Measurements from ENCODE around the gene ST6GAL2.

Gene ST6GAL2

GRCh38 chr2:106831241-106831640 lies 54.7 kb downstream of the ST6GAL2 start:
- H3K9me3 ChIP-seq (ENCODE audit: control insufficient read depth, low read length) = no peaks in the 10 kb centered on the region
- H3K4me3 ChIP-seq (ENCODE audit: insufficient read depth, low read depth, low read length, poor library complexity, severe bottlenecking) = no peak overlapping the region
- no peak overlapping the region for H3K27ac ChIP-seq (ENCODE audit: insufficient read depth, low read length, poor library complexity, severe bottlenecking)
- no peaks in the 10 kb centered on the region for H3K4me1 ChIP-seq (ENCODE audit: control insufficient read depth, insufficient read depth, low read length, poor library complexity, severe bottlenecking)
- no peaks in the 10 kb centered on the region for H3K27me3 ChIP-seq (replicated peaks; ENCODE audit: control insufficient read depth, insufficient read depth, low read length, poor library complexity, severe bottlenecking)
- DNase-seq = no peak
- H3K36me3 ChIP-seq (ENCODE audit: control insufficient read depth, insufficient read depth, low read length) = no peaks in the 10 kb centered on the region

GRCh38 chr2:106830191-106830590 lies 55.8 kb downstream of the ST6GAL2 start:
- no peaks in the 10 kb centered on the region for H3K4me1 ChIP-seq (ENCODE audit: control insufficient read depth, insufficient read depth, low read length, poor library complexity, severe bottlenecking)
- no peak for DNase-seq
- no peak overlapping the region for H3K4me3 ChIP-seq (ENCODE audit: insufficient read depth, low read depth, low read length, poor library complexity, severe bottlenecking)
- H3K9me3 ChIP-seq (ENCODE audit: control insufficient read depth, low read length) = no peaks in the 10 kb centered on the region
- no peaks in the 10 kb centered on the region for H3K36me3 ChIP-seq (ENCODE audit: control insufficient read depth, insufficient read depth, low read length)
- no peak overlapping the region for H3K27ac ChIP-seq (ENCODE audit: insufficient read depth, low read length, poor library complexity, severe bottlenecking)
- no peaks in the 10 kb centered on the region for H3K27me3 ChIP-seq (replicated peaks; ENCODE audit: control insufficient read depth, insufficient read depth, low read length, poor library complexity, severe bottlenecking)

- Histone ChIP-seq H3K36me3 (ENCODE audit: control insufficient read depth, insufficient read depth, low read length) (no peaks in the 10 kb centered on the region), H3K4me3 (ENCODE audit: insufficient read depth, low read depth, low read length, poor library complexity, severe bottlenecking) (no peak overlapping the region), H3K4me1 (ENCODE audit: control insufficient read depth, insufficient read depth, low read length, poor library complexity, severe bottlenecking) (no peaks in the 10 kb centered on the region), H3K9me3 (ENCODE audit: control insufficient read depth, low read length) (no peaks in the 10 kb centered on the region), H3K27me3 (replicated peaks; ENCODE audit: control insufficient read depth, insufficient read depth, low read length, poor library complexity, severe bottlenecking) (no peaks in the 10 kb centered on the region), H3K27ac (ENCODE audit: insufficient read depth, low read length, poor library complexity, severe bottlenecking) (no peak overlapping the region)
- DNase-seq = no peak
Measured at GRCh38 chr2:106828119-106828518, 57.8 kb downstream of the ST6GAL2 start.

GRCh38 chr2:106827158-106827557 lies 58.8 kb downstream of the ST6GAL2 start:
- DNase-seq = no peak
- Histone ChIP-seq H3K27ac (ENCODE audit: insufficient read depth, low read length, poor library complexity, severe bottlenecking) (no peak overlapping the region), H3K9me3 (ENCODE audit: control insufficient read depth, low read length) (no peaks in the 10 kb centered on the region)

GRCh38 chr2:106825161-106825560 lies 60.8 kb downstream of the ST6GAL2 start:
- Histone ChIP-seq H3K9me3 (ENCODE audit: control insufficient read depth, low read length) (no peaks in the 10 kb centered on the region), H3K4me3 (ENCODE audit: insufficient read depth, low read depth, low read length, poor library complexity, severe bottlenecking) (no peak overlapping the region), H3K36me3 (ENCODE audit: control insufficient read depth, insufficient read depth, low read length) (no peaks in the 10 kb centered on the region), H3K27ac (ENCODE audit: insufficient read depth, low read length, poor library complexity, severe bottlenecking) (no peak overlapping the region), H3K4me1 (ENCODE audit: control insufficient read depth, insufficient read depth, low read length, poor library complexity, severe bottlenecking) (no peaks in the 10 kb centered on the region), H3K27me3 (replicated peaks; ENCODE audit: control insufficient read depth, insufficient read depth, low read length, poor library complexity, severe bottlenecking) (no peaks in the 10 kb centered on the region)
- DNase-seq = no peak

More at GRCh38 chr2:106827158-106827557, 58.8 kb downstream of the ST6GAL2 start:
- Histone ChIP-seq H3K4me3 (ENCODE audit: insufficient read depth, low read depth, low read length, poor library complexity, severe bottlenecking) (no peak overlapping the region), H3K4me1 (ENCODE audit: control insufficient read depth, insufficient read depth, low read length, poor library complexity, severe bottlenecking) (no peaks in the 10 kb centered on the region), H3K36me3 (ENCODE audit: control insufficient read depth, insufficient read depth, low read length) (no peaks in the 10 kb centered on the region), H3K27me3 (replicated peaks; ENCODE audit: control insufficient read depth, insufficient read depth, low read length, poor library complexity, severe bottlenecking) (no peaks in the 10 kb centered on the region)

- Histone ChIP-seq H3K27ac (ENCODE audit: insufficient read depth, low read length, poor library complexity, severe bottlenecking) (no peak overlapping the region), H3K9me3 (ENCODE audit: control insufficient read depth, low read length) (no peaks in the 10 kb centered on the region), H3K27me3 (replicated peaks; ENCODE audit: control insufficient read depth, insufficient read depth, low read length, poor library complexity, severe bottlenecking) (no peaks in the 10 kb centered on the region), H3K36me3 (ENCODE audit: control insufficient read depth, insufficient read depth, low read length) (no peaks in the 10 kb centered on the region), H3K4me3 (ENCODE audit: insufficient read depth, low read depth, low read length, poor library complexity, severe bottlenecking) (no peak overlapping the region), H3K4me1 (ENCODE audit: control insufficient read depth, insufficient read depth, low read length, poor library complexity, severe bottlenecking) (no peaks in the 10 kb centered on the region)
- DNase-seq = no peak
Measured at GRCh38 chr2:106816974-106817373, 69.0 kb downstream of the ST6GAL2 start.

- DNase-seq = no peak
- Histone ChIP-seq H3K36me3 (ENCODE audit: control insufficient read depth, insufficient read depth, low read length) (no peaks in the 10 kb centered on the region), H3K9me3 (ENCODE audit: control insufficient read depth, low read length) (no peaks in the 10 kb centered on the region), H3K4me3 (ENCODE audit: insufficient read depth, low read depth, low read length, poor library complexity, severe bottlenecking) (no peak overlapping the region), H3K27me3 (replicated peaks; ENCODE audit: control insufficient read depth, insufficient read depth, low read length, poor library complexity, severe bottlenecking) (no peaks in the 10 kb centered on the region), H3K4me1 (ENCODE audit: control insufficient read depth, insufficient read depth, low read length, poor library complexity, severe bottlenecking) (no peaks in the 10 kb centered on the region), H3K27ac (ENCODE audit: insufficient read depth, low read length, poor library complexity, severe bottlenecking) (no peak overlapping the region)
Measured at GRCh38 chr2:106812841-106813240, 73.1 kb downstream of the ST6GAL2 start.

GRCh38 chr2:106812383-106812782 lies 73.6 kb downstream of the ST6GAL2 start:
- H3K9me3 ChIP-seq (ENCODE audit: control insufficient read depth, low read length) = no peaks in the 10 kb centered on the region
- H3K27ac ChIP-seq (ENCODE audit: insufficient read depth, low read length, poor library complexity, severe bottlenecking) = no peak overlapping the region
- H3K4me3 ChIP-seq (ENCODE audit: insufficient read depth, low read depth, low read length, poor library complexity, severe bottlenecking) = no peak overlapping the region
- DNase-seq = no peak
- H3K27me3 ChIP-seq (replicated peaks; ENCODE audit: control insufficient read depth, insufficient read depth, low read length, poor library complexity, severe bottlenecking) = no peaks in the 10 kb centered on the region
- no peaks in the 10 kb centered on the region for H3K4me1 ChIP-seq (ENCODE audit: control insufficient read depth, insufficient read depth, low read length, poor library complexity, severe bottlenecking)
- H3K36me3 ChIP-seq (ENCODE audit: control insufficient read depth, insufficient read depth, low read length) = no peaks in the 10 kb centered on the region

GRCh38 chr2:106805716-106806115 lies 80.3 kb downstream of the ST6GAL2 start:
- Histone ChIP-seq H3K4me3 (ENCODE audit: insufficient read depth, low read depth, low read length, poor library complexity, severe bottlenecking) (no peak overlapping the region), H3K27ac (ENCODE audit: insufficient read depth, low read length, poor library complexity, severe bottlenecking) (no peak overlapping the region), H3K9me3 (ENCODE audit: control insufficient read depth, low read length) (no peaks in the 10 kb centered on the region), H3K36me3 (ENCODE audit: control insufficient read depth, insufficient read depth, low read length) (no peaks in the 10 kb centered on the region), H3K27me3 (replicated peaks; ENCODE audit: control insufficient read depth, insufficient read depth, low read length, poor library complexity, severe bottlenecking) (no peaks in the 10 kb centered on the region), H3K4me1 (ENCODE audit: control insufficient read depth, insufficient read depth, low read length, poor library complexity, severe bottlenecking) (no peaks in the 10 kb centered on the region)
- no peak for DNase-seq

- Histone ChIP-seq H3K27ac (ENCODE audit: insufficient read depth, low read length, poor library complexity, severe bottlenecking) (no peak overlapping the region), H3K4me1 (ENCODE audit: control insufficient read depth, insufficient read depth, low read length, poor library complexity, severe bottlenecking) (no peaks in the 10 kb centered on the region), H3K27me3 (replicated peaks; ENCODE audit: control insufficient read depth, insufficient read depth, low read length, poor library complexity, severe bottlenecking) (no peaks in the 10 kb centered on the region), H3K4me3 (ENCODE audit: insufficient read depth, low read depth, low read length, poor library complexity, severe bottlenecking) (no peak overlapping the region), H3K36me3 (ENCODE audit: control insufficient read depth, insufficient read depth, low read length) (no peaks in the 10 kb centered on the region), H3K9me3 (ENCODE audit: control insufficient read depth, low read length) (no peaks in the 10 kb centered on the region)
- DNase-seq = no peak
Measured at GRCh38 chr2:106804161-106804560, 81.8 kb downstream of the ST6GAL2 start.
